Mammary epithelial cell (primary cell): ENCODE measurements around the gene FBXL16.

Experiments
- EZH2 ChIP-seq: IDR thresholded peaks from 2 replicates; pipeline ENCODE4 v1.6.1; 2012; ENCODE audit warnings: low read length, inconsistent platforms, borderline replicate concordance
- TF ChIP-seq, protein P1 (sequence below), 2 donors: IDR thresholded peaks in 1 of 2; conservative IDR thresholded peaks in 1 of 2; 2 replicates each; pipeline ENCODE4 v1.5.1; 2011 to 2012; ENCODE audit warnings: inconsistent platforms in 2 of 2, low read length in 2 of 2, mild to moderate bottlenecking in 2 of 2, control low read depth in 1 of 2, low read depth in 1 of 2; ENCODE audit not compliant: insufficient read depth in 1 of 2; ENCODE audit errors: extremely low read depth in 1 of 2

DNA sequence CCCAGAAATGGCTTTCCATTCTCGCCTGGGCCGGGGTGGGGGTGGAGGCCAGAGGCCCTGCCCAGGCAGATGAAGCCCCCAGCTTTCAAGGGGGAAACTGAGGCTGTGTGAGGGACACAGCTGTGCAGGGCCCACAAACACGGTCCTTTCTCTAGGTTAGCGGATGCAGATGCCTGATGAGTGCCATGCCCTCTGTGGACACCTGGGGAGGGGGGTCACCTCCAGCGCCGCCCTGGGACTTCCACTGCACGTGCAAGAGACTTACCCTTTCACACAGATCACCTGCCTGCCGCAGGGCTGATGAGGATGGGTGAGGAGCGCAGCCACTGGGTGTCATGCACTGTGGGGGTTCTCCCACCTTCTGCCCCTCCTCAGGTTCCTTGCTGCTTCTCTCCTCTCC is 12.8 kb upstream of the FBXL16 start:
- TF ChIP-seq, protein P1, sequence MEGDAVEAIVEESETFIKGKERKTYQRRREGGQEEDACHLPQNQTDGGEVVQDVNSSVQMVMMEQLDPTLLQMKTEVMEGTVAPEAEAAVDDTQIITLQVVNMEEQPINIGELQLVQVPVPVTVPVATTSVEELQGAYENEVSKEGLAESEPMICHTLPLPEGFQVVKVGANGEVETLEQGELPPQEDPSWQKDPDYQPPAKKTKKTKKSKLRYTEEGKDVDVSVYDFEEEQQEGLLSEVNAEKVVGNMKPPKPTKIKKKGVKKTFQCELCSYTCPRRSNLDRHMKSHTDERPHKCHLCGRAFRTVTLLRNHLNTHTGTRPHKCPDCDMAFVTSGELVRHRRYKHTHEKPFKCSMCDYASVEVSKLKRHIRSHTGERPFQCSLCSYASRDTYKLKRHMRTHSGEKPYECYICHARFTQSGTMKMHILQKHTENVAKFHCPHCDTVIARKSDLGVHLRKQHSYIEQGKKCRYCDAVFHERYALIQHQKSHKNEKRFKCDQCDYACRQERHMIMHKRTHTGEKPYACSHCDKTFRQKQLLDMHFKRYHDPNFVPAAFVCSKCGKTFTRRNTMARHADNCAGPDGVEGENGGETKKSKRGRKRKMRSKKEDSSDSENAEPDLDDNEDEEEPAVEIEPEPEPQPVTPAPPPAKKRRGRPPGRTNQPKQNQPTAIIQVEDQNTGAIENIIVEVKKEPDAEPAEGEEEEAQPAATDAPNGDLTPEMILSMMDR (conservative IDR thresholded peaks at IDR 0.05 in 1 of 2, IDR thresholded peaks at IDR 0.05 in 1 of 2; ENCODE audit: extremely low read depth in 1 of 2, insufficient read depth in 1 of 2, low read depth in 1 of 2, low read length in 2 of 2): no peak
- TF ChIP-seq EZH2: no peak
